GM10847 (cell line): ENCODE data around the gene FBXL7.

Source experiments
- POLR2A ChIP-seq: IDR thresholded peaks from 2 replicates; pipeline ENCODE4 v1.6.1; 2011; ENCODE audit not compliant: insufficient read length; ENCODE audit errors: extremely low read depth

The FBXL7 gene

GRCh38 chr5:15938961-15939360 lies 439.0 kb downstream of the FBXL7 start:
- TF ChIP-seq POLR2A, result no peak

- TF ChIP-seq POLR2A, result no peak
These were observed 440.9 kb downstream of the FBXL7 start for GRCh38 chr5:15940905-15941304.

GRCh38 chr5:15943487-15943886 lies 443.5 kb downstream of the FBXL7 start:
- no peak for TF ChIP-seq POLR2A

- TF ChIP-seq POLR2A, result no peak
These were observed 446.0 kb downstream of the FBXL7 start for GRCh38 chr5:15946026-15946425.

GRCh38 chr5:15948190-15948589 lies 448.2 kb downstream of the FBXL7 start:
- no peak for TF ChIP-seq POLR2A

GRCh38 chr5:15951126-15951525 lies 451.1 kb downstream of the FBXL7 start:
- TF ChIP-seq POLR2A, result no peak

- TF ChIP-seq POLR2A, result no peak
These were observed 451.6 kb downstream of the FBXL7 start for GRCh38 chr5:15951550-15951949.

GRCh38 chr5:15956622-15957021 lies 456.6 kb downstream of the FBXL7 start:
- no peak for TF ChIP-seq POLR2A

- TF ChIP-seq POLR2A, result no peak
These were observed 457.1 kb downstream of the FBXL7 start for GRCh38 chr5:15957124-15957523.

- no peak for TF ChIP-seq POLR2A
These were observed 459.6 kb downstream of the FBXL7 start for GRCh38 chr5:15959370-15960164.

GRCh38 chr5:15966066-15966640 lies 466.2 kb downstream of the FBXL7 start:
- no peak for TF ChIP-seq POLR2A

GRCh38 chr5:15966651-15967050 lies 466.7 kb downstream of the FBXL7 start:
- no peak for TF ChIP-seq POLR2A

- TF ChIP-seq POLR2A, result no peak
These were observed 469.0 kb downstream of the FBXL7 start for GRCh38 chr5:15968993-15969392.

- TF ChIP-seq POLR2A, result no peak
These were observed 477.9 kb downstream of the FBXL7 start for GRCh38 chr5:15977851-15978250.

- TF ChIP-seq POLR2A, result no peak
These were observed 480.9 kb downstream of the FBXL7 start for GRCh38 chr5:15980835-15981234.

GRCh38 chr5:15983392-15983791 lies 483.4 kb downstream of the FBXL7 start:
- no peak for TF ChIP-seq POLR2A
